ENCODE measurements around the gene DOLPP1. TPM values are rescaled to one million over a fixed set of nuclear protein-coding genes. Genes with fewer than 3 reads are reported as not detected.
A peak's percentile ranks its signal among the peaks of the same experiment; 100 is the strongest.

DOLPP1 gene
- total RNA-seq, 1 experiment from 2014 or later = 27.3 TPM

- Histone ChIP-seq H3K27ac (ENCODE audit: low read length) (no peak overlapping the region), H3K4me2 (ENCODE audit: low read length) (no peak overlapping the region), H3K79me2 (ENCODE audit: low read length) (no peaks in the 10 kb centered on the region), H3K4me1 (ENCODE audit: insufficient read depth, low read length) (no peaks in the 10 kb centered on the region), H3K9ac (ENCODE audit: low read length) (no peak overlapping the region), H3K36me3 (ENCODE audit: low read depth, low read length) (no peaks in the 10 kb centered on the region), H4K20me1 (ENCODE audit: low read length) (no peaks in the 10 kb centered on the region), H3K27me3 (ENCODE audit: low read length) (no peaks in the 10 kb centered on the region), H3K9me3 (ENCODE audit: low read length) (no peaks in the 10 kb centered on the region), H3K9me2 (replicated peaks; ENCODE audit: low read length) (no peaks in the 10 kb centered on the region), H2AFZ (ENCODE audit: low read length) (no peak overlapping the region), H3F3A (ENCODE audit: low read length, unreplicated experiment) (no peaks in the 10 kb centered on the region), H3K4me3 (ENCODE audit: low read length) (no peak overlapping the region)
- no peak for TF ChIP-seq EZH2phosphoT487 (IDR thresholded peaks at IDR 0.05; ENCODE audit: borderline replicate concordance, low read length)
- no peak for TF ChIP-seq CTCF (conservative IDR thresholded peaks at IDR 0.05; ENCODE audit: low read depth, low read length)
- TF ChIP-seq EZH2 (IDR thresholded peaks at IDR 0.05; ENCODE audit: low read length, unreplicated experiment) = no peak
- ChIA-PET CTCF (no interaction called here), POLR2A (ENCODE audit: unreplicated experiment) (no interaction called here)
- DNase-seq = no peak
- no peak for ATAC-seq
- intact Hi-C loops (cut with micrococcal nuclease) = no loop called here
- BruUV-seq (replicated peaks) = no TSS peak
Observed at GRCh38 chr9:129102095-129102525, 21.2 kb downstream of the DOLPP1 start.

GRCh38 chr9:129102791-129103594 lies 22.1 kb downstream of the DOLPP1 start:
- TF ChIP-seq EZH2 (IDR thresholded peaks at IDR 0.05; ENCODE audit: low read length, unreplicated experiment) = no peak
- TF ChIP-seq CTCF (conservative IDR thresholded peaks at IDR 0.05; ENCODE audit: low read depth, low read length) = peak; percentile 50
- CTCF ChIA-PET = no interaction called here
- DNase-seq (no peak), ATAC-seq (peak; percentile 72)
- no peak overlapping the region for H3K27ac ChIP-seq (ENCODE audit: low read length)
- H3K9me3 ChIP-seq (ENCODE audit: low read length) = no peaks in the 10 kb centered on the region
- H3K27me3 ChIP-seq (ENCODE audit: low read length) = no peaks in the 10 kb centered on the region
- H3K4me2 ChIP-seq (ENCODE audit: low read length) = no peak overlapping the region
- POLR2A ChIA-PET (ENCODE audit: unreplicated experiment) = no interaction called here
- no peaks in the 10 kb centered on the region for H3F3A ChIP-seq (ENCODE audit: low read length, unreplicated experiment)
- H3K4me1 ChIP-seq (ENCODE audit: insufficient read depth, low read length) = peaks cover 3% of the 10 kb centered on the region; the same call in 1 of the 2 replicates
- H2AFZ ChIP-seq (ENCODE audit: low read length) = no peak overlapping the region
- H3K79me2 ChIP-seq (ENCODE audit: low read length) = no peaks in the 10 kb centered on the region
- intact Hi-C loops (cut with micrococcal nuclease) = no loop called here
- no TSS peak for BruUV-seq (replicated peaks)
- H3K9ac ChIP-seq (ENCODE audit: low read length) = no peak overlapping the region
- H3K4me3 ChIP-seq (ENCODE audit: low read length) = no peak overlapping the region
- H4K20me1 ChIP-seq (ENCODE audit: low read length) = no peaks in the 10 kb centered on the region
- H3K36me3 ChIP-seq (ENCODE audit: low read depth, low read length) = no peaks in the 10 kb centered on the region
- H3K9me2 ChIP-seq (replicated peaks; ENCODE audit: low read length) = no peaks in the 10 kb centered on the region

GRCh38 chr9:129103595-129103965 lies 22.7 kb downstream of the DOLPP1 start:
- H3K9me2 ChIP-seq (replicated peaks; ENCODE audit: low read length) = no peaks in the 10 kb centered on the region
- H3K4me2 ChIP-seq (ENCODE audit: low read length) = no peak overlapping the region
- no peaks in the 10 kb centered on the region for H3K79me2 ChIP-seq (ENCODE audit: low read length)
- TF ChIP-seq EZH2phosphoT487 (IDR thresholded peaks at IDR 0.05; ENCODE audit: borderline replicate concordance, low read length) = no peak
- no peak for TF ChIP-seq CTCF (conservative IDR thresholded peaks at IDR 0.05; ENCODE audit: low read depth, low read length)
- TF ChIP-seq EZH2 (IDR thresholded peaks at IDR 0.05; ENCODE audit: low read length, unreplicated experiment) = no peak
- no peaks in the 10 kb centered on the region for H3K36me3 ChIP-seq (ENCODE audit: low read depth, low read length)
- H2AFZ ChIP-seq (ENCODE audit: low read length) = no peak overlapping the region
- H3K4me3 ChIP-seq (ENCODE audit: low read length) = no peak overlapping the region
- no peak overlapping the region for H3K27ac ChIP-seq (ENCODE audit: low read length)
- no TSS peak for BruUV-seq (replicated peaks)
- peaks cover 3% of the 10 kb centered on the region; the same call in 1 of the 2 replicates for H3K4me1 ChIP-seq (ENCODE audit: insufficient read depth, low read length)
- no peak for ATAC-seq
- POLR2A ChIA-PET (ENCODE audit: unreplicated experiment) = no interaction called here
- intact Hi-C loops (cut with micrococcal nuclease) = no loop called here
- H4K20me1 ChIP-seq (ENCODE audit: low read length) = no peaks in the 10 kb centered on the region
- no peaks in the 10 kb centered on the region for H3F3A ChIP-seq (ENCODE audit: low read length, unreplicated experiment)
- no peak for DNase-seq
- H3K9ac ChIP-seq (ENCODE audit: low read length) = no peak overlapping the region
- no peaks in the 10 kb centered on the region for H3K27me3 ChIP-seq (ENCODE audit: low read length)
- no peaks in the 10 kb centered on the region for H3K9me3 ChIP-seq (ENCODE audit: low read length)
- CTCF ChIA-PET = no interaction called here

Data from PC-3 (cell line).